Activated CD4-positive, alpha-beta T cell treated with anti-CD3 and anti-CD28 coated beads for 36 hours (primary cell): ENCODE data around the gene SIAH2. TPM values are rescaled to one million over a fixed set of nuclear protein-coding genes. Genes with fewer than 3 reads are reported as not detected.
A peak's percentile ranks its signal among the peaks of the same experiment; 100 is the strongest.

Source experiments
- ATAC-seq: fragments of 200-7000 bp; cut with Tn5 transposase; one replicate; pipeline ENCODE4 v1.10.0; 2021; ENCODE audit warnings: mild to moderate bottlenecking, moderate library complexity
- CTCF ChIA-PET: fragments of 350-600 bp; sonication (Branson Sonifier 250); formaldehyde crosslinking; loops from one replicate; lab custom pipeline; 2021; ENCODE audit warnings: antibody characterized with exemption; lab: Charles Lee
- POLR2A ChIA-PET: fragments of 350-600 bp; sonication (Branson Sonifier 250); formaldehyde crosslinking; loops from one replicate; lab custom pipeline; 2021; ENCODE audit warnings: antibody characterized with exemption, inconsistent platforms; lab: Charles Lee
- DNase-seq: peaks from one replicate; pipeline ENCODE4 v3.0.0-alpha.2; 2020
- H3K27ac Mint-ChIP-seq: one replicate; pipeline ENCODE4 v1.8.0; 2021; ENCODE audit warnings: mixed read lengths
- H3K27me3 Mint-ChIP-seq: one replicate; pipeline ENCODE4 v1.8.0; 2021; ENCODE audit warnings: mixed read lengths
- H3K36me3 Mint-ChIP-seq: one replicate; pipeline ENCODE4 v1.8.0; 2021; ENCODE audit warnings: low read depth, mixed read lengths
- H3K4me1 Mint-ChIP-seq: one replicate; pipeline ENCODE4 v1.8.0; 2021; ENCODE audit warnings: mixed read lengths
- H3K4me3 Mint-ChIP-seq: one replicate; pipeline ENCODE4 v1.8.0; 2021; ENCODE audit warnings: mild to moderate bottlenecking, moderate library complexity, mixed read lengths
- H3K9me3 Mint-ChIP-seq: one replicate; pipeline ENCODE4 v1.8.0; 2021; ENCODE audit warnings: low read depth, mixed read lengths
- intact Hi-C, 2 experiments: fragments of 100-400 bp; cut with DNase I in 1 of 2; cut with micrococcal nuclease in 1 of 2; formaldehyde crosslinking; loops; one replicate each; pipeline versions ENCODE4 v1.14.2 to v1.15.1; 2022 to 2024; cut with DNase I, micrococcal nuclease
- total RNA-seq, 2 experiments: library from RNA; stranded (reverse); gene quantifications; one replicate each; pipeline ENCODE4 v1.2.3, GENCODE V29; 2021

SIAH2 gene
- total RNA-seq, 2 experiments from 2014 or later, result 85.7 to 154 TPM

- peaks cover 10% of the 10 kb centered on the region for H3K4me1 Mint-ChIP-seq
- ChIA-PET CTCF (no interaction called here), POLR2A (no interaction called here)
- H3K36me3 Mint-ChIP-seq, result no peaks in the 10 kb centered on the region
- H3K9me3 Mint-ChIP-seq, result no peaks in the 10 kb centered on the region
- no peak overlapping the region for H3K27ac Mint-ChIP-seq
- H3K4me3 Mint-ChIP-seq, result no peak overlapping the region
- peaks cover 8% of the 10 kb centered on the region for H3K27me3 Mint-ChIP-seq
- ATAC-seq (no peak), DNase-seq (no peak)
- intact Hi-C loops, result no loop called here
Observed at GRCh38 chr3:150793641-150794040, 30.7 kb upstream of the SIAH2 start.

- no peak overlapping the region for H3K4me3 Mint-ChIP-seq
- no peaks in the 10 kb centered on the region for H3K9me3 Mint-ChIP-seq
- no peaks in the 10 kb centered on the region for H3K36me3 Mint-ChIP-seq
- peaks cover 23% of the 10 kb centered on the region for H3K4me1 Mint-ChIP-seq
- POLR2A ChIA-PET, result no interaction called here
- DNase-seq (no peak), ATAC-seq (no peak)
- peaks cover 10% of the 10 kb centered on the region for H3K27me3 Mint-ChIP-seq
- no peak overlapping the region for H3K27ac Mint-ChIP-seq
- CTCF ChIA-PET, result interaction anchor here (0.8 to 3.2 kb wide), 10 partner anchors 15 to 176 kb away, joined by 3 to 9 read pairs (median 3); no protein-coding TSS in a partner anchor
- intact Hi-C loops, result no loop called here
Observed at GRCh38 chr3:150790629-150791028, 27.7 kb upstream of the SIAH2 start.

- ATAC-seq (no peak), DNase-seq (no peak)
- H3K27ac Mint-ChIP-seq, result no peak overlapping the region
- peaks cover 33% of the 10 kb centered on the region for H3K4me1 Mint-ChIP-seq
- ChIA-PET POLR2A (interaction anchor here (0.7 kb wide), 1 partner anchor 15 kb away, joined by 3 read pairs; no protein-coding TSS in a partner anchor), CTCF (interaction anchor here (0.9 to 3.2 kb wide), 3 partner anchors 42 to 175 kb away, joined by 3 to 9 read pairs (median 4); no protein-coding TSS in a partner anchor)
- no peaks in the 10 kb centered on the region for H3K36me3 Mint-ChIP-seq
- peaks cover 10% of the 10 kb centered on the region for H3K27me3 Mint-ChIP-seq
- H3K4me3 Mint-ChIP-seq, result no peak overlapping the region
- intact Hi-C loops, result loop anchor here (5.0 kb wide), 2 partner anchors 298 to 358 kb away; partner anchors contain the start of gene MED12L (in 1 of the 2)
- no peaks in the 10 kb centered on the region for H3K9me3 Mint-ChIP-seq
Observed at GRCh38 chr3:150789451-150789850, 26.5 kb upstream of the SIAH2 start.

- ChIA-PET CTCF (interaction anchor here (0.5 to 3.6 kb wide), 51 partner anchors 8 to 527 kb away, joined by 3 to 30 read pairs (median 3); partner anchors contain the start of gene SIAH2), POLR2A (interaction anchor here (0.6 to 1.0 kb wide), 3 partner anchors 11 to 25 kb away, joined by 3 to 4 read pairs (median 3); partner anchors contain the start of gene SIAH2)
- intact Hi-C loops, result loop anchor here (1.0 to 5.0 kb wide), 6 partner anchors 67 to 359 kb away; partner anchors contain the start of gene MED12L (in 1 of the 2)
- DNase-seq, result peak; percentile 94
- H3K9me3 Mint-ChIP-seq, result no peaks in the 10 kb centered on the region
- no peaks in the 10 kb centered on the region for H3K36me3 Mint-ChIP-seq
- ATAC-seq, result peak; percentile 50
- H3K4me1 Mint-ChIP-seq, result peaks cover 47% of the 10 kb centered on the region
- H3K4me3 Mint-ChIP-seq, result peak overlapping the region; percentile 23
- peak overlapping the region; percentile 55 for H3K27ac Mint-ChIP-seq
- H3K27me3 Mint-ChIP-seq, result peaks cover 10% of the 10 kb centered on the region
Observed at GRCh38 chr3:150787741-150788370, 24.9 kb upstream of the SIAH2 start.

- intact Hi-C loops, result loop anchor here (1.0 to 5.0 kb wide), 6 partner anchors 65 to 361 kb away; partner anchors contain the start of gene MED12L (in 1 of the 2)
- H3K4me1 Mint-ChIP-seq, result peaks cover 50% of the 10 kb centered on the region
- H3K4me3 Mint-ChIP-seq, result no peak overlapping the region
- POLR2A ChIA-PET, result interaction anchor here (0.9 kb wide), 1 partner anchor 28 kb away, joined by 4 read pairs; no protein-coding TSS in a partner anchor
- H3K27ac Mint-ChIP-seq, result no peak overlapping the region
- DNase-seq, result peak; percentile 56
- CTCF ChIA-PET, result interaction anchor here (1.1 to 3.6 kb wide), 12 partner anchors 10 to 74 kb away, joined by 3 to 30 read pairs (median 6); partner anchors contain the start of gene SIAH2
- H3K9me3 Mint-ChIP-seq, result no peaks in the 10 kb centered on the region
- peaks cover 10% of the 10 kb centered on the region for H3K27me3 Mint-ChIP-seq
- H3K36me3 Mint-ChIP-seq, result no peaks in the 10 kb centered on the region
- ATAC-seq, result peak; percentile 59
Observed at GRCh38 chr3:150786791-150787190, 23.8 kb upstream of the SIAH2 start.

- ATAC-seq, result no peak
- H3K4me3 Mint-ChIP-seq, result peak overlapping the region; percentile 28
Observed at GRCh38 chr3:150784747-150785125, 21.8 kb upstream of the SIAH2 start.

GRCh38 chr3:150783920-150784746 lies 21.2 kb upstream of the SIAH2 start:
- Mint-ChIP-seq H3K27ac (peak overlapping the region; percentile 90), H3K9me3 (no peaks in the 10 kb centered on the region), H3K4me3 (peak overlapping the region; percentile 28), H3K36me3 (no peaks in the 10 kb centered on the region), H3K27me3 (peaks cover 6% of the 10 kb centered on the region), H3K4me1 (peaks cover 50% of the 10 kb centered on the region)
- ChIA-PET CTCF (interaction anchor here (0.7 to 1.6 kb wide), 11 partner anchors 9 to 302 kb away, joined by 3 to 14 read pairs (median 3); partner anchors contain the start of genes ERICH6, MED12L and SIAH2), POLR2A (interaction anchor here (0.8 to 1.9 kb wide), 6 partner anchors 16 to 422 kb away, joined by 3 to 30 read pairs (median 8); partner anchors contain the start of gene SIAH2)
- intact Hi-C loops, result loop anchor here (1.0 to 5.0 kb wide), 7 partner anchors 18 to 523 kb away; partner anchors contain the start of genes GPR171 (in 1 of the 2) and SIAH2 (in 1 of the 2)
- DNase-seq, result no peak
- ATAC-seq, result peak; percentile 82

More at GRCh38 chr3:150784747-150785125, 21.8 kb upstream of the SIAH2 start:
- no peak for DNase-seq
- CTCF ChIA-PET, result interaction anchor here (0.7 to 1.6 kb wide), 11 partner anchors 8 to 301 kb away, joined by 3 to 14 read pairs (median 3); partner anchors contain the start of genes ERICH6, MED12L and SIAH2
- POLR2A ChIA-PET, result interaction anchor here (0.8 to 1.9 kb wide), 6 partner anchors 17 to 421 kb away, joined by 3 to 30 read pairs (median 8); partner anchors contain the start of gene SIAH2
- H3K9me3 Mint-ChIP-seq, result no peaks in the 10 kb centered on the region
- H3K4me1 Mint-ChIP-seq, result peaks cover 50% of the 10 kb centered on the region
- peaks cover 8% of the 10 kb centered on the region for H3K27me3 Mint-ChIP-seq
- peak overlapping the region; percentile 90 for H3K27ac Mint-ChIP-seq
- intact Hi-C loops, result loop anchor here (1.0 to 5.0 kb wide), 9 partner anchors 18 to 523 kb away; partner anchors contain the start of genes GPR171 (in 1 of the 2), MED12L (in 1 of the 2) and SIAH2 (in 1 of the 2)
- H3K36me3 Mint-ChIP-seq, result no peaks in the 10 kb centered on the region

- ChIA-PET CTCF (interaction anchor here (0.9 to 1.4 kb wide), 2 partner anchors 9 to 61 kb away, joined by 3 read pairs; no protein-coding TSS in a partner anchor), POLR2A (interaction anchor here (0.6 kb wide), 1 partner anchor 24 kb away, joined by 3 read pairs; no protein-coding TSS in a partner anchor)
- ATAC-seq (no peak), DNase-seq (no peak)
- no peaks in the 10 kb centered on the region for H3K27me3 Mint-ChIP-seq
- H3K4me1 Mint-ChIP-seq, result peaks cover 50% of the 10 kb centered on the region
- H3K4me3 Mint-ChIP-seq, result no peak overlapping the region
- no peaks in the 10 kb centered on the region for H3K9me3 Mint-ChIP-seq
- intact Hi-C loops, result loop anchor here (5.0 kb wide), 2 partner anchors 424 to 524 kb away; no protein-coding TSS in a partner anchor
- no peaks in the 10 kb centered on the region for H3K36me3 Mint-ChIP-seq
- H3K27ac Mint-ChIP-seq, result peak overlapping the region; percentile 62
Observed at GRCh38 chr3:150783316-150783715, 20.3 kb upstream of the SIAH2 start.

- H3K9me3 Mint-ChIP-seq, result no peaks in the 10 kb centered on the region
- ATAC-seq (no peak), DNase-seq (no peak)
- intact Hi-C loops, result no loop called here
- no peaks in the 10 kb centered on the region for H3K27me3 Mint-ChIP-seq
- H3K27ac Mint-ChIP-seq, result no peak overlapping the region
- H3K4me1 Mint-ChIP-seq, result peaks cover 17% of the 10 kb centered on the region
- H3K4me3 Mint-ChIP-seq, result no peak overlapping the region
- H3K36me3 Mint-ChIP-seq, result no peaks in the 10 kb centered on the region
- ChIA-PET POLR2A (interaction anchor here (1.8 kb wide), 1 partner anchor 15 kb away, joined by 5 read pairs; no protein-coding TSS in a partner anchor), CTCF (interaction anchor here (0.6 to 4.3 kb wide), 5 partner anchors 8 to 356 kb away, joined by 3 to 21 read pairs (median 4); no protein-coding TSS in a partner anchor)
Observed at GRCh38 chr3:150779402-150779858, 16.5 kb upstream of the SIAH2 start.

- CTCF ChIA-PET, result interaction anchor here (0.6 to 4.3 kb wide), 5 partner anchors 9 to 357 kb away, joined by 3 to 21 read pairs (median 4); no protein-coding TSS in a partner anchor
- peaks cover 12% of the 10 kb centered on the region for H3K4me1 Mint-ChIP-seq
Observed at GRCh38 chr3:150778793-150779401, 15.9 kb upstream of the SIAH2 start.

More at GRCh38 chr3:150778793-150779401, 15.9 kb upstream of the SIAH2 start:
- no peak for ATAC-seq
- Mint-ChIP-seq H3K4me3 (no peak overlapping the region), H3K27ac (no peak overlapping the region), H3K27me3 (no peaks in the 10 kb centered on the region), H3K9me3 (no peaks in the 10 kb centered on the region), H3K36me3 (no peaks in the 10 kb centered on the region)
- POLR2A ChIA-PET, result interaction anchor here (1.8 kb wide), 1 partner anchor 14 kb away, joined by 5 read pairs; no protein-coding TSS in a partner anchor
- intact Hi-C loops, result no loop called here
- no peak for DNase-seq
